Trophoblast cell (in vitro differentiated cells and primary cell): Measurements from ENCODE around the gene ZNF804A.

Experiments
- DNase-seq, 2 donors: peaks; one replicate each; pipeline ENCODE4 v3.0.0-alpha.2; 2016
- H2AFZ ChIP-seq: 2 replicates; pipeline ENCODE4 v1.6.1; 2013; ENCODE audit warnings: low read length, moderate library complexity, mild to moderate bottlenecking; ENCODE audit not compliant: insufficient read depth, poor library complexity
- H2AK5ac ChIP-seq: 2 replicates; pipeline ENCODE4 v1.6.1; 2013; ENCODE audit warnings: mild to moderate bottlenecking, low read length
- H2BK120ac ChIP-seq: 2 replicates; pipeline ENCODE4 v1.6.1; 2013; ENCODE audit warnings: low read length, mild to moderate bottlenecking, moderate library complexity; ENCODE audit not compliant: insufficient read depth, poor library complexity
- H2BK12ac ChIP-seq: 2 replicates; pipeline ENCODE4 v1.6.1; 2013; ENCODE audit warnings: mild to moderate bottlenecking, low read length, moderate library complexity
- H2BK5ac ChIP-seq: 2 replicates; pipeline ENCODE4 v1.6.1; 2013; ENCODE audit warnings: low read length, low read depth, moderate library complexity, mild to moderate bottlenecking; ENCODE audit not compliant: poor library complexity
- H3K14ac ChIP-seq: 2 replicates; pipeline ENCODE4 v1.6.1; 2013; ENCODE audit warnings: mild to moderate bottlenecking, low read length
- H3K18ac ChIP-seq: 2 replicates; pipeline ENCODE4 v1.6.1; 2013; ENCODE audit warnings: mild to moderate bottlenecking, low read length
- H3K23ac ChIP-seq: 2 replicates; pipeline ENCODE4 v1.6.1; 2013; ENCODE audit warnings: low read length
- H3K27ac ChIP-seq: 2 replicates; pipeline ENCODE4 v1.5.1; 2013; ENCODE audit warnings: low read depth, mild to moderate bottlenecking, inconsistent platforms, low read length, moderate library complexity
- H3K27me3 ChIP-seq: 2 replicates; pipeline ENCODE4 v1.6.1; 2013; ENCODE audit warnings: inconsistent platforms, mild to moderate bottlenecking, low read length, moderate library complexity; ENCODE audit not compliant: insufficient read depth
- H3K36me3 ChIP-seq, 2 experiments: 1 replicate in 1 of 2; 2 replicates in 1 of 2; pipeline ENCODE4 v1.6.1; 2013; ENCODE audit warnings: low read length in 2 of 2, mild to moderate bottlenecking in 2 of 2, moderate library complexity in 1 of 2; ENCODE audit not compliant: insufficient read depth in 2 of 2, control insufficient read depth in 1 of 2
- H3K4ac ChIP-seq: 2 replicates; pipeline ENCODE4 v1.6.1; 2013; ENCODE audit warnings: low read depth, mild to moderate bottlenecking, low read length, moderate library complexity
- H3K4me1 ChIP-seq, 2 experiments: 1 replicate in 1 of 2; 2 replicates in 1 of 2; pipeline ENCODE4 v1.6.1; 2013; ENCODE audit warnings: low read length in 2 of 2, mild to moderate bottlenecking in 2 of 2, moderate library complexity in 1 of 2; ENCODE audit not compliant: insufficient read depth in 2 of 2, control insufficient read depth in 1 of 2
- H3K4me2 ChIP-seq: 2 replicates; pipeline ENCODE4 v1.6.1; 2013; ENCODE audit warnings: inconsistent platforms, mild to moderate bottlenecking, low read length, moderate library complexity
- H3K4me3 ChIP-seq: 2 replicates; pipeline ENCODE4 v1.5.1; 2013; ENCODE audit warnings: mild to moderate bottlenecking, low read depth, low read length, inconsistent platforms
- H3K79me1 ChIP-seq: one replicate; pipeline ENCODE4 v1.6.1; 2013; ENCODE audit warnings: low read length
- H3K79me2 ChIP-seq: 2 replicates; pipeline ENCODE4 v1.6.1; 2013; ENCODE audit warnings: low read length, mild to moderate bottlenecking; ENCODE audit not compliant: control insufficient read depth, insufficient read depth, poor library complexity
- H3K9ac ChIP-seq: 2 replicates; pipeline ENCODE4 v1.6.1; 2013; ENCODE audit warnings: mild to moderate bottlenecking, low read length
- H3K9me3 ChIP-seq: 2 replicates; pipeline ENCODE4 v1.6.1; 2013; ENCODE audit warnings: low read depth, mild to moderate bottlenecking, control low read depth, inconsistent platforms, low read length; ENCODE audit not compliant: insufficient read depth
- H4K12ac ChIP-seq: 2 replicates; pipeline ENCODE4 v1.6.1; 2013; ENCODE audit warnings: low read depth, mild to moderate bottlenecking, low read length, moderate library complexity
- H4K8ac ChIP-seq: 2 replicates; pipeline ENCODE4 v1.6.1; 2013; ENCODE audit warnings: low read depth, mild to moderate bottlenecking, low read length, moderate library complexity
- H4K91ac ChIP-seq: one replicate; pipeline ENCODE4 v1.6.1; 2013; ENCODE audit warnings: low read depth, mild to moderate bottlenecking, low read length, moderate library complexity
- WGBS: extraction: QIAGEN DNeasy Blood & Tissue Kit; methylation state at CpG from one replicate; pipeline ENCODE4 v1.1.7; 2013; ENCODE audit warnings: missing lambda C conversion rate; ENCODE audit not compliant: insufficient read length, insufficient coverage; ENCODE audit errors: extremely low coverage; 5-methylcytosine and 5-hydroxymethylcytosine counted together

The ZNF804A gene

DNA sequence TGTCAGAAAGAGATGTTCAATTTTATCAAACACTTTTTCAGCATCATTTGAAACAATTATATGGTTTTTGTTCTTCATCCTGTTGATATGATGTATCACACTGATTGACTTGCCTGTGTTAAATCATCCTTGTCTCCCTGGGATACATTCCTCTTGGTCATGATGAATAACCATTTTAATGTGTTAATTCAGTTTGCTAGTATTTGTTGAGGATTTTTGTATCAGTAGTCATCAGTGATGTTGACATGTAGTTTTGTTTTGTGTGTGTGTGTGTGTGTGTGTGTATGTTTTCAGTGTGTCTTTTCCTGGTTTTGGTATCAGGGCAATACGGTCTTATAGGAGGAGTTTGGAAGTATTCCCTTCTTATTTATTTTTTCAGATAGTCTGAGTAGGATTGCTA is 325.4 kb downstream of the ZNF804A start:
- H3K79me2 ChIP-seq = no peaks in the 10 kb centered on the region
- peaks cover 2% of the 10 kb centered on the region for H3K9me3 ChIP-seq
- no peak overlapping the region for H2BK12ac ChIP-seq
- no peak overlapping the region for H3K4me2 ChIP-seq
- no peak overlapping the region for H4K91ac ChIP-seq
- peaks cover 2% of the 10 kb centered on the region for H3K79me1 ChIP-seq
- no peak overlapping the region for H3K14ac ChIP-seq
- H3K4ac ChIP-seq = no peak overlapping the region
- no peaks in the 10 kb centered on the region for H3K36me3 ChIP-seq
- no CpG with 5 or more reads among the region's 1 CpG for WGBS
- H4K12ac ChIP-seq = no peak overlapping the region
- no peak for DNase-seq
- H3K9ac ChIP-seq = no peak overlapping the region
- no peaks in the 10 kb centered on the region for H3K27me3 ChIP-seq
- no peak overlapping the region for H3K18ac ChIP-seq
- no peak overlapping the region for H2BK120ac ChIP-seq
- H2AK5ac ChIP-seq = no peak overlapping the region
- no peak overlapping the region for H2AFZ ChIP-seq
- H2BK5ac ChIP-seq = no peak overlapping the region
- H3K4me3 ChIP-seq = no peak overlapping the region
- H4K8ac ChIP-seq = no peak overlapping the region
- H3K23ac ChIP-seq = no peak overlapping the region
- no peak overlapping the region for H3K27ac ChIP-seq
- H3K4me1 ChIP-seq = no peaks in the 10 kb centered on the region

DNA sequence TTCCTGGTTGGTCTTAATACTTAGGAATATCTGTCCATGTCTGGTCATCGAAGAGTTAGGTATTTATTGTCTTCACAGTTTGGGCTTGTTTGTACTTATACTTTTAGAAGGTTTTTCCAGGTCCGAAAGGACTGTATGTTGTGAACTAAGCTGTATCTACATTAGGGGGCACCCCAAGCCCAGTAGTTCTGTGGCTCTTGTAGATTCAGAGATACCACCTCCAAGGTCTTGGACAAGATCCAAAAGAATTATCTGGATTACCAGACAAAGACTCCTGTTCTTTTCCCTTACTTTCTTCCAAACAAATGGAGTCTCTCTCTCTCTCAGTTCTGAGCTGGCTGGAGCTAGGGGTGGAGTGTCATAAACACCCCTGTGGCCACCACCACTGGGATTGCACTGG is 328.7 kb downstream of the ZNF804A start:
- Histone ChIP-seq H4K12ac (no peak overlapping the region), H3K18ac (no peak overlapping the region), H3K36me3 (no peaks in the 10 kb centered on the region), H3K4me2 (no peak overlapping the region), H3K4me1 (no peaks in the 10 kb centered on the region), H3K23ac (no peak overlapping the region), H3K27me3 (no peaks in the 10 kb centered on the region), H3K27ac (no peak overlapping the region), H3K9ac (no peak overlapping the region), H3K9me3 (peaks cover 2% of the 10 kb centered on the region), H2AFZ (no peak overlapping the region), H3K4me3 (no peak overlapping the region), H3K79me2 (no peaks in the 10 kb centered on the region), H4K91ac (no peak overlapping the region), H3K4ac (no peak overlapping the region), H2BK120ac (no peak overlapping the region), H2BK12ac (no peak overlapping the region), H3K79me1 (no peaks in the 10 kb centered on the region), H3K14ac (no peak overlapping the region), H4K8ac (no peak overlapping the region), H2BK5ac (no peak overlapping the region), H2AK5ac (no peak overlapping the region)
- DNase-seq = no peak
- WGBS = no CpG with 5 or more reads among the region's 2 CpGs

DNA sequence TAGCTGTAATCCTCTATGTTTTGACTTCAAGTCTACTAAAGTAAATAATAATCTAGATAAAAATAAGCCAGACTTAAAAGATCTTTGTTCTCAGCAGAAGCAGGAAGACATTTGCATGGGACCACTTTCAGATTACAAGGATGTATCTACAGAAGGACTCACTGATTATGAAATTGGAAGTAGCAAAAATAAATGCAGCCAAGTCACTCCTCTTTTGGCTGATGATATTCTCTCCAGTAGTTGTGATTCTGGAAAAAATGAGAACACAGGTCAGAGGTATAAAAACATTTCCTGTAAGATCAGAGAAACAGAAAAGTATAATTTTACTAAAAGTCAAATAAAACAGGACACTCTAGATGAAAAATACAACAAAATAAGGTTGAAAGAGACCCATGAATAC is 338.4 kb downstream of the ZNF804A start:
- Histone ChIP-seq H2BK120ac (no peak overlapping the region), H2BK5ac (no peak overlapping the region), H3K79me2 (no peaks in the 10 kb centered on the region), H3K4me3 (no peak overlapping the region), H4K91ac (no peak overlapping the region), H3K9me3 (no peaks in the 10 kb centered on the region), H3K4me1 (no peaks in the 10 kb centered on the region), H4K12ac (no peak overlapping the region), H3K18ac (no peak overlapping the region), H2AK5ac (no peak overlapping the region), H3K14ac (no peak overlapping the region), H3K9ac (no peak overlapping the region), H3K4ac (no peak overlapping the region), H2AFZ (no peak overlapping the region), H3K23ac (no peak overlapping the region), H3K4me2 (no peak overlapping the region), H2BK12ac (no peak overlapping the region), H3K27ac (no peak overlapping the region), H4K8ac (no peak overlapping the region), H3K27me3 (no peaks in the 10 kb centered on the region), H3K36me3 (no peaks in the 10 kb centered on the region), H3K79me1 (no peaks in the 10 kb centered on the region)
- no peak for DNase-seq

DNA sequence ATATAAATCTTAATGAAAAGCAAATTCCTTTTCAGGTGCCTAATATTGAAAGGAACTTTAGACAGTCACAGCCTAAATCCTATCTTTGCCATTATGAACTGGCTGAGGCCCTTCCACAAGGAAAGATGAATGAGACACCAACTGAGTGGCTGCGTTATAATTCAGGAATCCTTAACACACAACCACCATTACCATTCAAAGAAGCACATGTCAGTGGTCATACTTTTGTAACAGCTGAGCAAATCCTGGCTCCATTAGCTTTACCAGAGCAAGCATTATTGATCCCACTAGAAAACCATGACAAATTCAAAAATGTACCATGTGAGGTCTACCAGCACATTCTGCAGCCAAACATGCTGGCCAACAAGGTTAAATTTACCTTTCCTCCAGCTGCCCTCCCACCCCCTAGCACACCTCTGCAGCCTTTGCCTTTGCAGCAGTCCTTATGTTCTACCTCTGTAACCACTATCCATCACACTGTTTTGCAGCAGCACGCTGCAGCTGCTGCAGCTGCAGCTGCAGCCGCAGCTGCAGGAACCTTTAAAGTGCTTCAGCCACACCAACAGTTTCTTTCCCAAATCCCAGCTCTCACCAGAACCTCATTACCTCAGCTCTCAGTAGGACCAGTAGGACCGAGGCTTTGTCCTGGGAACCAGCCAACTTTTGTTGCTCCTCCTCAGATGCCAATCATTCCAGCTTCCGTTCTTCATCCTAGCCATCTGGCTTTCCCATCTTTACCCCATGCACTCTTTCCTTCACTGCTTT is 340.1 kb downstream of the ZNF804A start:
- WGBS = no CpG with 5 or more reads among the region's 5 CpGs

More for the DNA sequence above, 340.1 kb downstream of the ZNF804A start:
- DNase-seq = no peak
- Histone ChIP-seq H3K27ac (no peak overlapping the region), H2AFZ (no peak overlapping the region), H3K36me3 (no peaks in the 10 kb centered on the region), H3K79me2 (no peaks in the 10 kb centered on the region), H2BK5ac (no peak overlapping the region), H4K12ac (no peak overlapping the region), H3K4me2 (no peak overlapping the region), H2BK12ac (no peak overlapping the region), H2BK120ac (no peak overlapping the region), H3K4me3 (no peak overlapping the region), H2AK5ac (no peak overlapping the region), H4K8ac (no peak overlapping the region), H4K91ac (no peak overlapping the region), H3K18ac (no peak overlapping the region), H3K23ac (peak overlapping the region; percentile 52), H3K9ac (no peak overlapping the region), H3K14ac (no peak overlapping the region), H3K9me3 (no peaks in the 10 kb centered on the region), H3K4me1 (no peaks in the 10 kb centered on the region), H3K27me3 (no peaks in the 10 kb centered on the region), H3K4ac (no peak overlapping the region), H3K79me1 (no peaks in the 10 kb centered on the region)
